Testis (tissue), 3 donors: ENCODE measurements around the gene LRRN4CL. TPM values are rescaled to one million over a fixed set of nuclear protein-coding genes. Genes with fewer than 3 reads are reported as not detected.
"Not testable (repeated sequence)": the region's sequence is repeated elsewhere in the genome, so short reads cannot be mapped to it uniquely, and the experiment has no call there.

Experiments
- DNase-seq: peaks from one replicate; pipeline ENCODE4 v3.0.0-alpha.2; 2019
- H3K27ac ChIP-seq, 2 donors: fragments of 200-600 bp; sonication (generic); one replicate each; pipeline ENCODE4 v1.5.1; 2019
- H3K27me3 ChIP-seq: fragments of 200-600 bp; sonication (generic); one replicate; pipeline ENCODE4 v1.5.1; 2019
- H3K36me3 ChIP-seq: fragments of 200-600 bp; sonication (generic); one replicate; pipeline ENCODE4 v1.5.1; 2017; ENCODE audit warnings: low read depth; ENCODE audit errors: missing control alignments
- H3K4me1 ChIP-seq: fragments of 200-600 bp; sonication (generic); one replicate; pipeline ENCODE4 v1.5.1; 2019
- H3K4me3 ChIP-seq, 2 donors: fragments of 200-600 bp; sonication (generic); one replicate each; pipeline ENCODE4 v1.5.1; 2017 to 2019
- H3K9me3 ChIP-seq: fragments of 200-600 bp; sonication (generic); one replicate; pipeline ENCODE4 v1.5.1; 2017
- POLR2A ChIP-seq: fragments of 450-650 bp; IDR thresholded peaks from one replicate; pipeline ENCODE4 v1.6.1; 2017; ENCODE audit warnings: antibody characterized with exemption, mild to moderate bottlenecking, moderate library complexity
- WGBS, 2 donors: methylation state at CpG; one replicate each; pipeline ENCODE4 v1.1.5; 2018; 5-methylcytosine and 5-hydroxymethylcytosine counted together
- intact Hi-C: fragments of 100-400 bp; cut with DNase I; formaldehyde crosslinking; loops from one replicate; pipeline ENCODE4 v1.15.1; 2023; ENCODE audit warnings: low total_unique reads
- polyA plus RNA-seq: library from polyadenylated mRNA; stranded (reverse); fragments of 350-450 nt; fragmentation: Illumina TruSeq; extraction: RNeasy Lipid Tissue Mini Kit (QIAGEN cat#74804); gene quantifications from one replicate; pipeline ENCODE4 v1.2.3, GENCODE V29; 2014; ENCODE audit warnings: low read depth, low replicate concordance; ENCODE audit not compliant: insufficient read depth
- total RNA-seq, 2 donors: library from RNA; depleted of rRNA; stranded (reverse); fragments of >200 nt; gene quantifications; one replicate each; pipeline ENCODE4 v1.2.3, GENCODE V29; 2016
- TF ChIP-seq, protein P1 (sequence below), 3 experiments: fragments of 450-650 bp in 2 of 3; fragments of 200-600 bp in 1 of 3; sonication (generic) in 1 of 3; IDR thresholded peaks; one replicate each; pipeline ENCODE4 v1.5.1; 2016 to 2019; ENCODE audit warnings: antibody characterized with exemption in 3 of 3, mild to moderate bottlenecking in 2 of 3, moderate library complexity in 1 of 3

LRRN4CL gene
- total and polyA plus RNA-seq, 3 donors from 2014 or later: 4.7 to 5.6 (median 5.0) TPM

DNA sequence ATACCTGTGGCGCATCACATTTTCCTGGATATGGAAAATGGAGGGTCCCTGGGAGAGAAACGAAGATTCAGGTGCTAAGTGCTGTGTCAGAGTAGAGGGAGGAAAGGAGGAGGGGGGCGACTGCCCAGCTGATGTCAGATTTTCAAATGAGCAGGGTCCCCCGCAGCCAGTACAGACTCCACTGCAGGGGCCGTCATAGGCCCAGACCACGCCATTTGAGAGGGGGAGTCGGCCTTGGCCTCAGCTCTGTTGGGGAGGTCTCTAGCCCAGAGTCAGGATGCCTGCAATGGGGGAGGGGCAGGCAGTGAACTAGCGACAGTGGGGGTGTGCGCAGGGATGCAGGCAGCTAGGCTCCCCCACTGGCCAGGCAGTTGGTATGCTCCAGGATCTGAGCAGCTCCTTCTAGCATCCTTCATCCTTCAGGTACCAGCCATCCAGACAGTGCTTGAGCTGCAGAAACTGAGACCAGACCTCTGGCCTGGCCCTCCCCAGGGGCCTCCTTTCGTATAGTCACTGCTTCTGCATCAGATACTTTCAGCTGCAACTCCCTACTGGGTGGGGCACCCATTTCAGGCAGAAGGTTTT, 18.0 kb upstream of the LRRN4CL start, which contains the start of the genes BSCL2 and GNG3:
Gene BSCL2 (minus strand): TSS at position 148 of the 585 bp plus-strand sequence. CDS start 229 bp downstream, outside the sequence.
Gene GNG3 (plus strand): TSS at position 400 of the 585 bp plus-strand sequence. CDS start 620 bp downstream, outside the sequence.
- Histone ChIP-seq H3K4me3 (peak within 1 kb of the TSS; percentile 75), H3K27ac (peak within 1 kb of the TSS; percentile 80 to 99), H3K4me1 (peaks cover 44% of the 10 kb centered on the region), H3K36me3 (no peaks in the 10 kb centered on the region), H3K27me3 (no peaks in the 10 kb centered on the region), H3K9me3 (no peaks in the 10 kb centered on the region)
- intact Hi-C loops: no loop called here
- WGBS, 2 donors: 55 to 66% methylated on average over 9 of the region's 10 CpGs
- peak; percentile 66 for DNase-seq
- TF ChIP-seq, protein P1, sequence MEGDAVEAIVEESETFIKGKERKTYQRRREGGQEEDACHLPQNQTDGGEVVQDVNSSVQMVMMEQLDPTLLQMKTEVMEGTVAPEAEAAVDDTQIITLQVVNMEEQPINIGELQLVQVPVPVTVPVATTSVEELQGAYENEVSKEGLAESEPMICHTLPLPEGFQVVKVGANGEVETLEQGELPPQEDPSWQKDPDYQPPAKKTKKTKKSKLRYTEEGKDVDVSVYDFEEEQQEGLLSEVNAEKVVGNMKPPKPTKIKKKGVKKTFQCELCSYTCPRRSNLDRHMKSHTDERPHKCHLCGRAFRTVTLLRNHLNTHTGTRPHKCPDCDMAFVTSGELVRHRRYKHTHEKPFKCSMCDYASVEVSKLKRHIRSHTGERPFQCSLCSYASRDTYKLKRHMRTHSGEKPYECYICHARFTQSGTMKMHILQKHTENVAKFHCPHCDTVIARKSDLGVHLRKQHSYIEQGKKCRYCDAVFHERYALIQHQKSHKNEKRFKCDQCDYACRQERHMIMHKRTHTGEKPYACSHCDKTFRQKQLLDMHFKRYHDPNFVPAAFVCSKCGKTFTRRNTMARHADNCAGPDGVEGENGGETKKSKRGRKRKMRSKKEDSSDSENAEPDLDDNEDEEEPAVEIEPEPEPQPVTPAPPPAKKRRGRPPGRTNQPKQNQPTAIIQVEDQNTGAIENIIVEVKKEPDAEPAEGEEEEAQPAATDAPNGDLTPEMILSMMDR (IDR thresholded peaks at IDR 0.05): no peak
- no peak for TF ChIP-seq POLR2A

DNA sequence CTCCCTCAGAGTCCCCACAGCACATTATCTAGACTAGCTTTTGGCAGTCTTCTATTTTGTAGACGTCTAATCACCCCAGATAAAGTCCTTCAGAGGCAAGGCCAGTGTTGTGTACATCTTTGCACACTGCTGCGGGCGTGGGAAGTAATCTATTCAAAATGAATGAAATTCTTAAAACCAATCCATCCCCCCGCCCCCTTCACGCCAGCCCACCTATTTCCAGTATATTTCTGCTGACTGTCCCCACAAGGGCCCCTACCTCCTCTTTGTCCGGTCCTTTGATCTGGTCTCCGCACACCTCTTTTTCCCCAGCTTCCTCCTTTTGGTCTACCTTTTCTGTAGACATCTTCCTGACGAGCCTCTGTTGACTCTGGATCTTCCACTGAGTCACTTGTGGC, 17.5 kb upstream of the LRRN4CL start:
- no peak for TF ChIP-seq POLR2A
- TF ChIP-seq, protein P1 (IDR thresholded peaks at IDR 0.05): no peak
- peak overlapping the region; percentile 75 for H3K4me3 ChIP-seq
- peaks cover 44% of the 10 kb centered on the region for H3K4me1 ChIP-seq

DNA sequence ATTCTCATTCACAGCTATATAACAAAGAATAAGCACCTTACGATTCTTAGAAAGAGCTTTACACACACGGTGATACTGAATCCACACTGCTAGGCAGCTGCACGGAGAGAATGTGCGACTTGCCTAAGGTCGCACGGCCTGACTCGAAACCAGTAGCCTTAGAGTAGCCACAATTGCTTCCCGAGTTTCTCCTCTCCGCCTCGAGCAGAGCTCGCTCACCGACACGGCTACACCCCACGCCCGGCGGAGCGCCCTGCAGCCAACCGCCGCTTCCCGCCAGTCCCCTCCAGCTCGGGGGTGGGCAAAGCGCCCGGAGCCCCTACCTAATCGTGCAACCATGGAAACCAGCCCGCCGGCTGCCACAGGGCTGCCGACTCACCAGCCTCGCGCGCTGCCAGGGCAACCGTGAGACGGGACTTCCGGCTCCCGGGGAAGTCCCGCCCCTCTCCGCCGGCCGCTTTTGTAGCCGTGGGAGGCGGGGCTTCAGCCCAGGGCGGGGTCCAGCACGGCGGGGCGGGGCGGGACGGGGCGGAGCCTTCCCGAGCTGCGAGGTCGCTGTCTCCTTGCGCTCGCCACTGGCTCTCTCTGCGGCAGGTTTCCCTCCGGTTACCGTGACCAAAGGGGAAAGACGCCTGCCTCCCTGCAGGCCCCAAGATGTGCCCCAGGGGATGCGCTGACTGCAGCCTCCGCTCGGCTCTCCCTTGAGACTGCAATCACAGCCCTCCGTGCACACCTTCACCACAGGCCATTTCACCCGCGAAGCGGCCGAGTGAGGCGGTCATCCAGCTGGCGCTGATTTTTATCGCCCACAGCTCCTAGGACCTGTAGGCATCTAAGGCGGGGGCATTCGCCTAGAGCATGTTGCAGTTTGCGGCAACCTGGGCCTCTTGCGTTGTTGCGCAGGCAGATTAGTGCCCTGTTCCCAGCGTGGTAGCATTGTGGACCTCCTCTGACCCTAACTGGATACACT, 16.8 kb upstream of the LRRN4CL start:
- whole genome bisulfite sequencing, 2 donors: 3 to 10% methylated on average over 29 to 53 of the region's 73 CpGs
- peak; percentile 97 for DNase-seq
- Histone ChIP-seq H3K27ac (peak overlapping the region; percentile 15 to 80), H3K9me3 (no peaks in the 10 kb centered on the region), H3K4me3 (peak overlapping the region; percentile 75), H3K27me3 (no peaks in the 10 kb centered on the region), H3K36me3 (no peaks in the 10 kb centered on the region), H3K4me1 (peaks cover 44% of the 10 kb centered on the region)
- no peak for TF ChIP-seq POLR2A
- TF ChIP-seq, protein P1 (IDR thresholded peaks at IDR 0.05): no peak
- intact Hi-C loops: no loop called here

More for the DNA sequence above, 17.5 kb upstream of the LRRN4CL start:
- Histone ChIP-seq H3K9me3 (no peaks in the 10 kb centered on the region), H3K27me3 (no peaks in the 10 kb centered on the region), H3K36me3 (no peaks in the 10 kb centered on the region), H3K27ac (peak overlapping the region; percentile 15 to 80)
- intact Hi-C loops: no loop called here
- WGBS, 2 donors: 36 to 42% methylated on average over 8 of the region's 8 CpGs
- no peak for DNase-seq

DNA sequence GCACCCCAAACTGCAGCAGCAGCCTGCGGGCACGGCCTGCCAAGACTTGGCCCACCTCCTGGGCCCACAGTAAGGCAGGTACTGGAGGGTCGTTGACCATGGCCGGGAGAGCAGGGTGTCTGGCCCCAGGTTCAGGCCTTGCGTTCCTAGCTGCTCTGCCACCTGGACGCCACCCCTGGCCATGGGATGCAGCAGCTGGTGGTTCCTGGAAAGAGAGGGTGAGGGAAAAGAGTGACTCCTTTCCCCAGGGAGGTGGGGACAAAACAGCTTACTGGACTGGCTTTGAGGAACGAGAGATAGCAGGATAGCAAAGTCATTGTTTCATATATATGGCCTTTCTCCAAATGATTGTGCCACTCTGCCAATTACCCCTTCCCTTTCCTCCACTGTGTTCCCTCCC, 16.1 kb upstream of the LRRN4CL start:
- 30 to 32% methylated on average over 7 of the region's 7 CpGs for WGBS, 2 donors
- no peaks in the 10 kb centered on the region for H3K27me3 ChIP-seq
- intact Hi-C loops: no loop called here
- H3K36me3 ChIP-seq: no peaks in the 10 kb centered on the region
- H3K4me3 ChIP-seq: peak overlapping the region; percentile 75
- TF ChIP-seq, protein P1 (IDR thresholded peaks at IDR 0.05): no peak
- TF ChIP-seq POLR2A: no peak
- H3K27ac ChIP-seq: peak overlapping the region; percentile 15 to 80
- H3K4me1 ChIP-seq: peaks cover 41% of the 10 kb centered on the region
- no peaks in the 10 kb centered on the region for H3K9me3 ChIP-seq
- DNase-seq: no peak

DNA sequence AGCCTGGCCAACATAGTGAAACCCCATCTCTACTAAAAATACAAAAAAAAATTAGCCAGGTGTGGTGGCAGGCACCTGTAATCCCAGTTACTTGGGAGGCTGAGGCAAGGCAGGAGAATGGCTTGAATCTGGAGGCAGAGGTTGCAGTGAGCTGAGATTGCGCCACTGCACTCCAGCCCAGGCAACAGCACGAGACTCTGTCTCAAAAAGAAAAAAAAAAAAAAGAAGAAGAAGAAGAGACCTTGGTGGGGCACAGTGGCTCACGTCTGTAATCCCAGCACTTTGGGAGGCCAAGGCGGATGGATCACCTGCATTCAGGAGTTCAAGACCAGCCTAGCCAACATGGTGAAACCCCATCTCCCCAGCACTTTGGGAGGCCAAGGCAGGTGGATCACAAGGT, 14.6 kb upstream of the LRRN4CL start:
- intact Hi-C loops, DNase-seq, H3K36me3 ChIP-seq: not testable (repeated sequence)

More for the DNA sequence above, 14.6 kb upstream of the LRRN4CL start:
- not testable (repeated sequence) for H3K9me3 ChIP-seq, H3K27me3 ChIP-seq, H3K4me3 ChIP-seq, H3K27ac ChIP-seq
- H3K4me1 ChIP-seq: peaks cover 33% of the 10 kb centered on the region
- 95 to 96% methylated on average over 4 of the region's 4 CpGs for WGBS, 2 donors
